Activated naive CD8-positive, alpha-beta T cell treated with anti-CD3 and anti-CD28 coated beads for 36 hours (primary cell): Measurements from ENCODE around the gene OSBPL5. TPM values are rescaled to one million over a fixed set of nuclear protein-coding genes. Genes with fewer than 3 reads are reported as not detected.
A peak's percentile ranks its signal among the peaks of the same experiment; 100 is the strongest.

Source experiments
- DNase-seq: peaks from one replicate; pipeline ENCODE4 v3.0.0; 2021
- H3K27ac Mint-ChIP-seq: one replicate; pipeline ENCODE4 v1.8.0; 2022; ENCODE audit warnings: mild to moderate bottlenecking, moderate library complexity, mixed read lengths
- H3K27me3 Mint-ChIP-seq: one replicate; pipeline ENCODE4 v1.8.0; 2022; ENCODE audit warnings: mild to moderate bottlenecking, mixed read lengths
- H3K36me3 Mint-ChIP-seq: one replicate; pipeline ENCODE4 v1.8.0; 2021; ENCODE audit warnings: mild to moderate bottlenecking, mixed read lengths
- H3K4me1 Mint-ChIP-seq: one replicate; pipeline ENCODE4 v1.8.0; 2021; ENCODE audit warnings: mixed read lengths
- H3K4me3 Mint-ChIP-seq: one replicate; pipeline ENCODE4 v1.8.0; 2022; ENCODE audit warnings: mild to moderate bottlenecking, moderate library complexity, mixed read lengths
- H3K9me3 Mint-ChIP-seq: one replicate; pipeline ENCODE4 v1.8.0; 2022; ENCODE audit warnings: mixed read lengths
- total RNA-seq, 2 experiments: library from RNA; stranded (reverse); gene quantifications; one replicate each; pipeline ENCODE4 v1.2.3, GENCODE V29; 2021

OSBPL5 gene
- total RNA-seq, 2 experiments from 2014 or later = 6.6 to 7.3 TPM

DNA sequence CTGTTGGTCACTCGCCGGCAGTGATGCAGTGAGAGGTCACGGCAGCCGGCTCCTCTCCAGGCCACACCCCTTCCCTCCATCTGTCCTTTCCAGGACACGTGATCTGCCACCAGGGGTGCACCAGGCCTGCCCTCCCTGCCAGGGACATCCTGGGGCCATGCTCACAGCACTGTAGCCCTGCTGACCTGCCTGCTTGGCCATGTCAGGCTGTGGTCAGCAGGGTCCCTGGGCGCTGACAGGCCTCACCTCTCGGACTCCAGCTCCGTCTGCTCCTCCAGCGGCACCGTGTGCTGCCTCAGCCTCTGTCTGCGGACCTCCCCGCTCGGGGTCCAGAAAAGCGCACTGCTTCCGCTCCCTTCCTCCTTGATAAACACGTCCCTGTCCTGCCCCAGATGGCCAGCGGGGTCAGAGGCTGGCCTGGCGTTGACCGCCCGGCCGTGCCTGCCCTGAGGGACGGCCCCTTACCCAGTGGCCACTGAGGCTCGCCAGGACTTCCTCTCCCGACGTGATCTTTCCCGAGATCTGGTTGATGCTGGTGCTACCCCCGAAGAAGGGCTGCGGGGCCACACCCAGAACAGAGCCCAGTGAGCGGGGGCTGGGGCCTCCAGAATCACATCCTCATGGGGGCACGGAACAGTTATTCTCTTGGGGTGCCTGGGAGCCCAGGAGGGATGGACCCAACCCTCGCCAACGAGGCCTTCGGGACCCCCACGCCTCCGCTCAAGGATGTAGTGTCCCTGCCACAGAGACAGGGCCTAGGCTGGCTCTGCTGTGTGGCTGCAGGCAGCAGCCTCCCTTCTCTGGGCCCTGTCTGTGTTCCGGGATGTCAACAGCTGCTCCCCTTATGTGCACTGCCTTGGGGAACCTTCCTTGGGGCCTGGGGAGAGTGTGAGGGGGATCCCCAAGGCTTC, 71.6 kb downstream of the OSBPL5 start:
- Mint-ChIP-seq H3K36me3 (no peaks in the 10 kb centered on the region), H3K27ac (no peak overlapping the region), H3K4me1 (no peaks in the 10 kb centered on the region), H3K9me3 (no peaks in the 10 kb centered on the region), H3K4me3 (no peak overlapping the region), H3K27me3 (no peaks in the 10 kb centered on the region)
- DNase-seq = no peak

DNA sequence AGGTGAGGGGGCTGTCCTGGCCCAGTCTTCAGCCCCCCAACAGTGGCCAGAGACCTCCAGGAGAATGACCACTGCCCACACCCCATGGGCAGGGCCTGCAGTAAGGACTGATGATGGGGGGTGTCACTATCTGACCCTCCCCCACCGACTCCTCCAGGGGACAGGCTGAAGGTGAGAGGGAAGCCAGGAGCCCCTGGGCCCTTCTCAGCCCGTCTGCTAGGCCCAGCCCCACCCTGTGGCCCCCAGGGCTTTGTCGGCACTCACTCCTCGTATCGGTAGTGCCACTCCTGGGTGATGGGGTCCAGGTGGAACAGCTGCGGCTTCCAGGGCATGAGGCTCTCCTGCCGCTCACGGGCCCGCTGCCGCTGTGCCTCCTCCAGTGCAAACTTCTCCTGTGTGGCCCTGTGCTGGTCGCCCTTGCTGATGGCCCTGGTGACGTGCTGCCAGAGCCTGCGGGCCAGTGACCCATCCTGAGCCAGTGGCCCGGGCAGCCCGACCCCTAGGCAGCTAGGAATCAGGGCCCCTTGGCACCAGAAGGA, 72.4 kb downstream of the OSBPL5 start:
- no peaks in the 10 kb centered on the region for H3K4me1 Mint-ChIP-seq
- DNase-seq = no peak
- no peaks in the 10 kb centered on the region for H3K27me3 Mint-ChIP-seq
- no peak overlapping the region for H3K4me3 Mint-ChIP-seq
- no peaks in the 10 kb centered on the region for H3K36me3 Mint-ChIP-seq
- no peaks in the 10 kb centered on the region for H3K9me3 Mint-ChIP-seq
- no peak overlapping the region for H3K27ac Mint-ChIP-seq

DNA sequence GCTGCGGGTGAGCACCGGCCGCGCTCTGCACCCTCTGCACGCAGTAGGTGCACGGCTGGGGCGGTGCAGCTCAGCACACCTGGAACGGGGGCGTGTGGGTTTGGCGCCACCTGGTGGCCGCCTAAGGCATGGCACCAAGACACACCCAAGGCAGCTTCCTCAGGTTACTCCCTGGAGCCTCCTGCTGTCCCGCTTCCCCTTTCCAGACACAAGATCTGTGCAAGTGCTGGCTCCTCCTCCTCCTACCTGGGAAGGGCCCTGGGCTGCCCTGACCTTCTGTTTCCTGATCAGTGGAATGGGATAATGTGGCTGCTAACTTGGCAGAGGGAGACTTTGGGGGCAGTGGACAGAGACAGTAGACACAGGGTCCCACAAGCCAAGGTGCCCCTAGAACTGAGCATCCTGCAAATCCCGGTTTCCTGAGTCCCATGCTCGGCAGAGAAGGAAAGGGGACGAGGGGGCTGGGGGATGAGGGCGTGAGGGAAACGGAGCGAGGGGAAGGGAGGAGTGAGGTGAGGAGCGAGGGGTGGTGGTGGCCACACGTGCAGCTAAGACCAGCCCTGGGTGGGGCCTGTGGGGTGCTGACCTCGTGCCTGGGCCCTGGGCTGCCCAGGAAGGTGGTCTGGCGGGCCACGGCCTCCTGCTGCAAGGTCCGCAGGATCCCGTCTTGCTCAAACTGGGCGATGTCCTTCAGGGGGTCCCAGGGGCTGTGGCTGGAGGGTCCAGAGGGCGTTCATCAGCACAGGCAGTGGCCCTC, 73.1 kb downstream of the OSBPL5 start:
- peak; percentile 73 for DNase-seq
- Mint-ChIP-seq H3K4me3 (no peak overlapping the region), H3K36me3 (no peaks in the 10 kb centered on the region), H3K4me1 (no peaks in the 10 kb centered on the region), H3K27ac (no peak overlapping the region), H3K9me3 (no peaks in the 10 kb centered on the region), H3K27me3 (no peaks in the 10 kb centered on the region)

DNA sequence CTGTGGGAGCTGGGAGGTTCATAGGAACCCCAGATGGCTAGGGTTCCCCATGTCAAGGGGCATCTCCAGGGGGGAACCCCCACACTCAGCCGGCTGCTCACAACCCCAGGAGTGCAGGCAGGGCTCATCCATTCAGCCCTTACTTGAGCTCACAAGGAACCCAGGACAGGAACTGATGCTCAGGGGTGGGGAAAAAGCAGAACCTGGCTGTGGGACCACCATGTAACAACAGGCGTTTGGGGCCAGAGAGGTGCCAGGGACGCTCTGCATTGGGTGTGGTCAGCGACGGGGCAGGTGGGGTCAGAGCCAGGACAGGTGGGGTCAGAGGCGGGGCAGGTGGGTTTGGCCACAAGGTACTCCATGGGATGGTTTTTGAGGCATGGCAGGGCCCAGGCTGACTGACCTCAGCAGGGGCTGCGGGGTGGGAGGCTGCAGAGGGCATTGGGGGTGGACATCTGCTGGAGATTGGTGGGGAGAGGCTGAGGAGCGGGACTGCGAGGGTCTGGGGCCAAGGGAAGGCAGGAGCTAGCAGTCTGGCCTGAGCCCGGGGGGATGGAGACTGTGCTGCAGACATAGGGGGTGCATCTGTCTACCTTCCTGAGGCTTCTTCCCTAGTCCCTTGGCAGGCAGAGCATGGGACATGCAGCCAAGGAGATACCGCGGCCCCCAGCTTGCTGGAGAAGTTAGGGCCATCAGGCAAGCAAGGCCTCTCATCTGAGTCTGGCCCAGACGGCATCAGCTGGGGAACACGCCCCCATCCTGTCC, 73.8 kb downstream of the OSBPL5 start:
- Mint-ChIP-seq H3K9me3 (no peaks in the 10 kb centered on the region), H3K4me3 (no peak overlapping the region), H3K36me3 (no peaks in the 10 kb centered on the region), H3K27me3 (no peaks in the 10 kb centered on the region), H3K4me1 (no peaks in the 10 kb centered on the region), H3K27ac (no peak overlapping the region)
- DNase-seq = no peak

DNA sequence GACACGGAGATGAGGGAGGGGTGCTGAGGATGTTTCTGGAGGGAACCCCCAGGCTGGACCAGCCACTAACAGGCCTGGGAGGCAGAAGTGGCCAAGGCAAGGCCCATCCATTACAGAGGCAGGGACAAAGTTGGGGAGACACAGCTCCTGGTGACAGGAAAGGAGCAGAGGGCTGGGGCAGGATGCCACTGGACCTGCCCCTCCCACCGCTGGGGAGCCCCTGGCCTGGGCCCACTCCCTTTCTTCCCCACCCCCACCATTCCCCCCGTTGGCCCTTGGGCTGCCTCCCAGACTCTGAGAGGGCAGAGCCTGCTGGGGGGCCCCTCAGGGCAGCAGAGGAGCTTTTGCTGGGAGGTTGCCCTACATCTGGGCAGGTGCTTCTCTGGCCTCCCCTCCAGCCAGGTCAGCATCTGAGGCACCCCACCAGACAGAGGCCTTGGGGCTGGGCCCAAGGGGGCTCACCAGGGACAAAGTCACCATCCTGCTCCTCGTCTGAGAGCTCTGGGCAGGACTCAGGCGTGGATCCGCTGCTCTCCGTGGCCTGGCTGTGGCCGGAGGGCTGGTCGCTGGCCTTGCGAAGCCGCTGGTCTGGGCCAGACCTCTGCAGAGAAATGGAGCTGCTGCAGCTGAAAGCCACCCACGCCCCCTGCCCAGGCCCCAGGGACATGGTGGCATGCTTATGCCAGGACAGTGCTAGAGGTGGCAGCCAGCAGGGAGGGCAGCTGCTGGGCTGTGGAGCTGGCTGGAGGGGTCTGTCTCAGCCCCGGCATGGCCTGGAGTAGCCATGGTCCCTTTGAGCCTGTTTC, 74.8 kb downstream of the OSBPL5 start:
- Mint-ChIP-seq H3K4me3 (no peak overlapping the region), H3K27ac (no peak overlapping the region), H3K36me3 (no peaks in the 10 kb centered on the region), H3K4me1 (no peaks in the 10 kb centered on the region), H3K9me3 (no peaks in the 10 kb centered on the region), H3K27me3 (no peaks in the 10 kb centered on the region)
- DNase-seq = no peak

DNA sequence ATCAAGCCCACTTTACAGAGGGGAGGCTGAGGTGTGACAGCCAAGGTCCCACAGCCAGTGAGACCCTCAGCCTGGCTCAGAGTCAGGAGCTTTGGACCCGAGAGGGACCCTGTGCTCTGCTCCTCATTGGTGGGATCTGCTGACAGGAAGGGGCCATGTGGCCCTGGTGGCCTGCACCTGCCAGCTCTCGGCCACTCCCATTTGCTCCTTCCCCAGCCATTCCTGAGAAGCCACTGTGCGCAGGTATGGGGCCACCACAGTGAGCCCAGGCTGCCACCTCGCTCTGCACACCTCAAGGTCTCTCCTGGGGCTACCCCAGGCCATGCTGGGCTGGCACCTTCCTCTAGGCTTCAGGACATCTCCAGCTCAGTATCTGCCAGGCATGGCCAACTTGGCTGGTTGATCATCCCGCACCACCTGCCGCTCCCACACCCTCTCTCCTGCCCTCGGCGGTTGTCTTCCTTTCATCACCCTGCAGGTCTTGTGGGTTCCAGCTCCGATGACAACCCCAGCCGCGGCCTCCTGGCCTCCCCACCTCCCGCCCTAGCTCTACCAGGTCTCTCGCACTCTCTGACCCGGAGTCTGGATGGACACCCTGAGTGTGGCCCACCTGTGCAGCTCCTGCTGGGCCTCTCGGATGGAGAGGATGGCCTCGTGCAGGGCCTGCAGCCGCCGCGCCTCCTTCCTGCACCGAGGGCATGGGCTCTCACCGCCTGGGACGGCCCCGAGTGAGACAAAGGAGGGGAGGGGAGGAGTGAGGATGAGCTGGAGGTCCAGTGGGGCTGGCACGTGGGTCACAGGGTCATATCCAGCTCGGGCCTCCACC, 75.7 kb downstream of the OSBPL5 start:
- Mint-ChIP-seq H3K9me3 (no peaks in the 10 kb centered on the region), H3K4me3 (no peak overlapping the region), H3K36me3 (no peaks in the 10 kb centered on the region), H3K4me1 (no peaks in the 10 kb centered on the region), H3K27me3 (no peaks in the 10 kb centered on the region), H3K27ac (no peak overlapping the region)
- no peak for DNase-seq

DNA sequence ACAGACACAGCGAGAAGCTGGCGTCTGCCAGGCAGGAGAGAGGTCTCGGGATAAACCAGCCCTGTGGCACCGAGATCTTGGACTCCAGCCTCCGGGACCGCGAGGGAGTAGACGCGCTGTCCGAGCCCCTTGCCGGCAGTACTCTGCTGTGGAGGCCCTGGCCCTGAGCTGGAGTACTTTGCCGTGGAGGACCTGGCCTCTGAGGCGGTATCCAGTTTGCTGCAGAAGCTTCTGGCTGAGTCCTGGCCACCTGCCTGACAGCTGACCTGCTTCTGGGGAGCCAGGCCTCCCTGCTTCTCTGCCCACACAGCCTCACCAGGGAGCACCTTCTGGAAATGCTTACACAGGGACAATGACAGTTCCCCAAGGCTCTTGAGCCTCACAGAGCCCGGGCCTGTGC, 76.3 kb downstream of the OSBPL5 start:
- no peaks in the 10 kb centered on the region for H3K36me3 Mint-ChIP-seq
- H3K27ac Mint-ChIP-seq = no peak overlapping the region
- H3K4me3 Mint-ChIP-seq = no peak overlapping the region
- H3K4me1 Mint-ChIP-seq = no peaks in the 10 kb centered on the region
- no peaks in the 10 kb centered on the region for H3K9me3 Mint-ChIP-seq
- H3K27me3 Mint-ChIP-seq = no peaks in the 10 kb centered on the region
- DNase-seq = no peak

DNA sequence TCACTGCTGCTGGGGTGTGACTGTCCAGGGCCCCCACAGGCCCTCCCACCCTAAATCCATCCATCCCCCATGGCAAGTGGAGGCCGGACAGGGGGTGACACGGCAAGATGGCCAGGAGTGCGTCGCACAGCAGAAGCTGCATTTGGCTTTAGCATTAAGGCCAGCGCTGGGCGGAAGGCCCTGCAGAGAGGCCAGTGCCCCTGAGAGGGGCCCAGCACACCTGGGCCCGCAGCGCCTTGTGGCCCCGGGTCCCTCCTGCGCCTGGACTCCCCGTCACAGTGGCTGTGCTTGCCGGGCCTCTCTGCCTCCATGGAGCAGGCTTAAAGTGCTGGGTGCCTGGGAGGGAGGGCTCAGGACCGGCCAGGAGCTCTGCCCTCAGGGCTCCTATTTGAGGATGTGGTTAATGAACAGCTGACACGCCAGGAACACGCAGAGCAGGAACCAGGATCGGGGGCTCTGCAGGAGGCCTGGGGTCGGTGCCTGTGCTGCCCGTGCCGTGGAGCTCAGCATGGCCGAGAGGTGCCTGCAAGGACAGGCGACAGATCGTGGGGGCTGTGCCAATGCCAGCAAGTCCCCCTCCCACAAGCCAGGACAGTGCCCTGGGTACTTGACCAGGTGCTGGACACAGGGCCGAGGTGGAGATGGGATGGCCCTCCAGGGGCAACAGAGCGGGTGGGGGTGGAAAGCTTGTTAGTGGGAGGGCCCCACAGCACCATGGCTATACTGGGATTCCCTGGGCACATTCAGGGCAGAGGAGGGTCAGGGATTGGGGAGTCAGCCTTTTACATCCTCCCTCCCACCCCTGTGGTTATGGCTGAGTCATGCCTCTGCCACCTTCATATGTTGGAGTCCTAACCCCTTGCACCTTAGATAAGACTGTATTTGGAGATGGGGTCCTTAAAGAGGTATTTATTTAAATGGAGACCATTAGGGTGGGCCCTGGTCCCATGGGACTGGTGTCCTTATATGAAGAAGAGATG, 77.0 kb downstream of the OSBPL5 start:
- DNase-seq = no peak
- Mint-ChIP-seq H3K4me3 (no peak overlapping the region), H3K36me3 (no peaks in the 10 kb centered on the region), H3K27ac (no peak overlapping the region), H3K4me1 (no peaks in the 10 kb centered on the region), H3K9me3 (no peaks in the 10 kb centered on the region), H3K27me3 (no peaks in the 10 kb centered on the region)

DNA sequence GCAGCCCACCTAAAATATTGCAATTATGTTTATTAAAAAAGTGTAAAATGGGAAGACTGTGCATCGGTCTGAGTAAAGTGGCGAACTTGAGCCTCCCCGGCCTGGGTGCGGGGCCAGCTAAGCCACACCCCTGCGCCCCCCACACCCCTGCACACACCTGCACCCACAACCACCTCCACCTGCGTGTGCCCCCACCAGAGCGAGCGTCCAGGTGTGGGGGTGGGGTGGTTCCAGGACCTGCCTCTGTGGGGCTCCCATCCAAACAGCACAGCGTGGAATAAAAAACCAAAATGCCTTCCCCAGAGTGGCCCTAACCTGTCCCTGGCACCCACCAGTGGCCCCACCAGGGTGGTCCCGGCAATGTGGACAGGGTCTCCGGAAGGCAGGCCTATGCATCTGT, 77.7 kb downstream of the OSBPL5 start:
- no peaks in the 10 kb centered on the region for H3K4me1 Mint-ChIP-seq
- no peak overlapping the region for H3K27ac Mint-ChIP-seq
- no peak for DNase-seq
- no peaks in the 10 kb centered on the region for H3K36me3 Mint-ChIP-seq
- H3K4me3 Mint-ChIP-seq = no peak overlapping the region
- H3K9me3 Mint-ChIP-seq = no peaks in the 10 kb centered on the region
- H3K27me3 Mint-ChIP-seq = peaks cover 2% of the 10 kb centered on the region

DNA sequence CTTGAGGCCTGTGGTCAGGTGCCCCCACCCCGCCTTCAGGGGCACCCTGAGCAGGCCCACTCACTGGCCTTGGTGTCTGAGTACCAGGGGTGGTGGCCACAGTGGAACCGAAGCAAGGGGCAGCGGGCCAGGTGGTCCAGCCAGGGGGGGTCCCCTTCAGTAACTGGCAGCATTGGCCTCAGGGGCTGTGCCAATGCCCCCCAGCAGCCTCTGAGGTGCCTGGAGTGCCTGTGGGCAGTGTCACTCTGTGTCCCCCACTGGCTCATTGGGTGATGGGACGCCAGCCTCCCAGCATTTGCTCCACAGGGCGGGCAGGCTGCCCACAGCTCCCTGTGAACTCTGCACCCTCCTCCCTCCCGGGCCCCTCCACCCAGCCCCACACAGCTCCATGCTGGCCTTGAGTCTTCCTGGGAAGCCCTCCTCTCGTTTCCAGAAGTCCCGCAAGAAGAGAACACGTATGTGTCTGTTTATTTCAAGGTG, 78.4 kb downstream of the OSBPL5 start:
- no peak overlapping the region for H3K4me3 Mint-ChIP-seq
- no peaks in the 10 kb centered on the region for H3K36me3 Mint-ChIP-seq
- peaks cover 4% of the 10 kb centered on the region for H3K27me3 Mint-ChIP-seq
- no peaks in the 10 kb centered on the region for H3K9me3 Mint-ChIP-seq
- H3K4me1 Mint-ChIP-seq = no peaks in the 10 kb centered on the region
- H3K27ac Mint-ChIP-seq = no peak overlapping the region
- DNase-seq = no peak

DNA sequence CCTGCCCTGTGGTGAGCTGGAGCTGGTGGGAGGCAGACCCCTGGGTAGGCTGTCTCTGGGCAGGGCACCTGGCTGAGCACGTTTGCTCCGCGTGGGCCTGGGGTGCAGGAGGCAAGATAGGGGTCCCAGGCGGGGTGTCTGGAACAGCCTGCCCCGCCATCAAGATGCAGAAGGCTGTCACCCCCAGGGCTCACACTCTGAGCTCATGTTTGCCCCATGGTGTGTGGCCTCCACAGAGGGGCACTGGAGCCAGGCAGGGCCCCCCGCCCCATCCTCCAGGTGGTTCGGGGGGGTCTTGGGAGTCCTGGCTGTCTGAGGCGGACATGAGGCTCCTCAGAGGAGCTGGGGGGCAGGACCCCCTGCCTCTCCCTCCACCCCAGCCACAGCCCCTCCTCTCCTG, 79.0 kb downstream of the OSBPL5 start:
- Mint-ChIP-seq H3K27me3 (peaks cover 4% of the 10 kb centered on the region), H3K4me3 (no peak overlapping the region), H3K9me3 (no peaks in the 10 kb centered on the region), H3K27ac (no peak overlapping the region), H3K4me1 (no peaks in the 10 kb centered on the region), H3K36me3 (no peaks in the 10 kb centered on the region)
- DNase-seq = no peak

DNA sequence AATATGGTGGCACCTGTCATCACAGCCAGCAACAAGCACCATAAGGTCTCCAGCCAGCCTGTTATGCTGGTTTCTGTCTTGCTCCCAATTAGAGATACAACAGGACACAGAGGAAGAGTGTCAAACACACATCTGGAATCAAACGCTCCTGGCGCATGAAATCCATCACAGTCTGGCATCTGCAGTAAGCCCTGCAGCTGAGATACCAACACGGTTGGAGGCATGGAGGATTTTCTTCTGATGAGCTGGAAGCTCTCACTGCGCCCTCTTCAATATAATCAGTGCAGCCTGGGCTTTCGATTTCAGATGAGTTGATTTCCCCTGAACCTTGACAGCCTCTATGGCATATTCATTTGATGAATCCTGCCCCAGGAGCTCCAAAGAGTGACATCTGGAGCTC, 80.1 kb downstream of the OSBPL5 start:
- H3K27ac Mint-ChIP-seq = no peak overlapping the region
- H3K9me3 Mint-ChIP-seq = no peaks in the 10 kb centered on the region

DNA sequence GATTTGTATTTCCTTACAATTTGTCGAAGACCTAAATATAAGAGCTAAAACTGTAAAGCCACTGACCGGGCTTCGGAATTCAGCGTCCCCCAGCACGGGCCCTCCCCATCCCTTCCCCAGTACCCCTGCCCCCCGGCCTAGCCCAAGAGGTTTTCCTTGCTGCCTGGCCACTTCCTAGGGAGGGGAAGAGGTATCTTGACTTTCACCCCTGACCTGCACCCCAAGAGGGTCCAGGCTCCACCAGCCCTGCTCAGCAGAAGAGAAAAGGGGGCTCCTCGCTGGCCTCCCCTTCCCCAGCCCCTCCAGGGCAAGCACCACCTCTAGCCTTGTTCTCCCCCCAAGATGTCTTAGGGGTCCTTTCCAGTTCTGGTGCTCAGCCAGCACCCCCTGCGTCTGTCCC, 81.8 kb downstream of the OSBPL5 start:
- H3K9me3 Mint-ChIP-seq = no peaks in the 10 kb centered on the region
- DNase-seq = no peak
- H3K4me3 Mint-ChIP-seq = no peak overlapping the region
- H3K27me3 Mint-ChIP-seq = peaks cover 4% of the 10 kb centered on the region
- H3K27ac Mint-ChIP-seq = no peak overlapping the region
- H3K4me1 Mint-ChIP-seq = no peaks in the 10 kb centered on the region
- no peaks in the 10 kb centered on the region for H3K36me3 Mint-ChIP-seq

More for the DNA sequence above, 80.1 kb downstream of the OSBPL5 start:
- Mint-ChIP-seq H3K27me3 (peaks cover 4% of the 10 kb centered on the region), H3K36me3 (no peaks in the 10 kb centered on the region), H3K4me1 (no peaks in the 10 kb centered on the region), H3K4me3 (no peak overlapping the region)
- DNase-seq = no peak
